PC-3 (cell line): ENCODE results near the gene PCMT1. TPM values are rescaled to one million over a fixed set of nuclear protein-coding genes. Genes with fewer than 3 reads are reported as not detected.
A peak's percentile ranks its signal among the peaks of the same experiment; 100 is the strongest.

Experiments used
- ATAC-seq: fragments of 200-7000 bp; cut with Tn5 transposase; 2 replicates; pipeline ENCODE4 v1.9.1; 2020; ENCODE audit warnings: mild to moderate bottlenecking, moderate library complexity
- BruUV-seq: library from RNA; stranded (reverse); fragments of 400-500 nt; replicated peaks from 2 replicates; lab custom pipeline; 2021; lab: Mats Ljungman, UMichigan
- CTCF ChIA-PET: fragments of 300-600 bp; sonication (Branson Sonifier 250); formaldehyde crosslinking; loops from one replicate; lab custom pipeline; 2022; ENCODE audit warnings: antibody characterized with exemption; lab: Charles Lee
- POLR2A ChIA-PET: fragments of 300-600 bp; sonication (Branson Sonifier 250); formaldehyde crosslinking; loops from one replicate; lab custom pipeline; 2022; ENCODE audit warnings: antibody characterized with exemption; ENCODE audit not compliant: unreplicated experiment; lab: Charles Lee
- DNase-seq: peaks from one replicate; pipeline ENCODE4 v3.0.0-alpha.2; 2015
- H2AFZ ChIP-seq: fragments of 300-600 bp; sonication (generic); 2 replicates; pipeline ENCODE4 v1.6.0; 2016; ENCODE audit warnings: antibody characterized with exemption, low read length
- H3F3A ChIP-seq: fragments of 300-600 bp; sonication (generic); one replicate; pipeline ENCODE4 v1.6.0; 2017; ENCODE audit warnings: antibody characterized with exemption, low read length, control low read depth, mild to moderate bottlenecking; ENCODE audit not compliant: unreplicated experiment
- H3K27ac ChIP-seq: fragments of 300-600 bp; sonication (generic); 2 replicates; pipeline ENCODE4 v1.5.1; 2016; ENCODE audit warnings: mild to moderate bottlenecking, low read length
- H3K27me3 ChIP-seq: fragments of 300-600 bp; sonication (generic); 2 replicates; pipeline ENCODE4 v1.6.1; 2016; ENCODE audit warnings: low read length, mixed read lengths
- H3K36me3 ChIP-seq: fragments of 300-600 bp; sonication (generic); 2 replicates; pipeline ENCODE4 v1.6.1; 2016; ENCODE audit warnings: low read depth, mixed run types, low read length, mixed read lengths
- H3K4me1 ChIP-seq: fragments of 300-600 bp; sonication (generic); 2 replicates; pipeline ENCODE4 v1.5.1; 2016; ENCODE audit warnings: low read length; ENCODE audit not compliant: insufficient read depth
- H3K4me2 ChIP-seq: fragments of 300-600 bp; sonication (generic); 2 replicates; pipeline ENCODE4 v1.6.0; 2016; ENCODE audit warnings: low read length
- H3K4me3 ChIP-seq: fragments of 300-600 bp; sonication (generic); 2 replicates; pipeline ENCODE4 v1.5.1; 2016; ENCODE audit warnings: mild to moderate bottlenecking, low read length, mixed read lengths
- H3K79me2 ChIP-seq: fragments of 300-600 bp; sonication (generic); 2 replicates; pipeline ENCODE4 v1.6.1; 2017; ENCODE audit warnings: low read length, mixed read lengths
- H3K9ac ChIP-seq: fragments of 300-600 bp; sonication (generic); 2 replicates; pipeline ENCODE4 v1.6.0; 2016; ENCODE audit warnings: mild to moderate bottlenecking, low read length
- H3K9me2 ChIP-seq: fragments of 300-600 bp; sonication (generic); replicated peaks from 2 replicates; pipeline ENCODE4 v1.6.1; 2016; ENCODE audit warnings: mixed run types, low read length, mixed read lengths
- H3K9me3 ChIP-seq: fragments of 300-600 bp; sonication (generic); 2 replicates; pipeline ENCODE4 v1.6.1; 2016; ENCODE audit warnings: low read length, mixed read lengths
- H4K20me1 ChIP-seq: fragments of 300-600 bp; sonication (generic); 2 replicates; pipeline ENCODE4 v1.6.1; 2016; ENCODE audit warnings: low read length, mixed read lengths
- CTCF ChIP-seq: fragments of 300-600 bp; sonication (generic); conservative IDR thresholded peaks from 2 replicates; pipeline ENCODE4 v1.5.1; 2017; ENCODE audit warnings: antibody characterized with exemption, low read depth, mild to moderate bottlenecking, low read length
- EZH2 ChIP-seq: fragments of 300-600 bp; sonication (generic); IDR thresholded peaks from one replicate; pipeline ENCODE4 v1.6.1; 2017; ENCODE audit warnings: antibody characterized with exemption, mild to moderate bottlenecking, low read length; ENCODE audit not compliant: unreplicated experiment
- EZH2phosphoT487 ChIP-seq: fragments of 300-600 bp; sonication (generic); IDR thresholded peaks from 2 replicates; pipeline ENCODE4 v1.6.1; 2018; ENCODE audit warnings: mild to moderate bottlenecking, antibody characterized with exemption, low read length, borderline replicate concordance
- intact Hi-C: fragments of 100-400 bp; cut with micrococcal nuclease; formaldehyde crosslinking; loops from 2 replicates; pipeline ENCODE4 v1.9.0; 2023
- total RNA-seq: library from RNA; depleted of rRNA; stranded (reverse); fragments of >200 nt; gene quantifications from 2 replicates; pipeline ENCODE4 v1.2.3, GENCODE V29; 2014

The PCMT1 gene
- total RNA-seq, 1 experiment from 2014 or later = 122 TPM

- intact Hi-C loops = no loop called here
- H3K27ac ChIP-seq = no peak overlapping the region
- H3K9me2 ChIP-seq = no peaks in the 10 kb centered on the region
- H3K4me2 ChIP-seq = no peak overlapping the region
- no peaks in the 10 kb centered on the region for H3K27me3 ChIP-seq
- TF ChIP-seq EZH2phosphoT487 (no peak), EZH2 (no peak), CTCF (no peak)
- H3K4me1 ChIP-seq = no peaks in the 10 kb centered on the region
- ATAC-seq = no peak
- H3K9me3 ChIP-seq = no peaks in the 10 kb centered on the region
- H3K79me2 ChIP-seq = peaks cover 63% of the 10 kb centered on the region
- ChIA-PET CTCF (no interaction called here), POLR2A (no interaction called here)
- DNase-seq = no peak
- H2AFZ ChIP-seq = no peak overlapping the region
- H3K4me3 ChIP-seq = no peak overlapping the region
- no peak overlapping the region for H3K9ac ChIP-seq
- no peaks in the 10 kb centered on the region for H3F3A ChIP-seq
- 0 out of 2 replicates have a peak, but pooled peaks cover 4% of the 10 kb centered on the region for H4K20me1 ChIP-seq
- no TSS peak for BruUV-seq
- peaks cover 7% of the 10 kb centered on the region for H3K36me3 ChIP-seq
Measured at GRCh38 chr6:149761438-149761837, 11.9 kb downstream of the PCMT1 start.

- H3K9me2 ChIP-seq = no peaks in the 10 kb centered on the region
- H2AFZ ChIP-seq = no peak overlapping the region
- DNase-seq = no peak
- H3K4me3 ChIP-seq = no peak overlapping the region
- H3K9ac ChIP-seq = no peak overlapping the region
- 0 out of 2 replicates have a peak, but pooled peaks cover 4% of the 10 kb centered on the region for H4K20me1 ChIP-seq
- H3K4me1 ChIP-seq = peaks cover 6% of the 10 kb centered on the region; the same call in 1 of the 2 replicates
- H3K4me2 ChIP-seq = no peak overlapping the region
- CTCF ChIA-PET = no interaction called here
- H3K79me2 ChIP-seq = peaks cover 63% of the 10 kb centered on the region
- H3K27ac ChIP-seq = no peak overlapping the region
- BruUV-seq = no TSS peak
- POLR2A ChIA-PET = no interaction called here
- TF ChIP-seq CTCF (no peak), EZH2 (no peak), EZH2phosphoT487 (no peak)
- H3K36me3 ChIP-seq = peaks cover 10% of the 10 kb centered on the region
- H3F3A ChIP-seq = no peaks in the 10 kb centered on the region
- H3K27me3 ChIP-seq = no peaks in the 10 kb centered on the region
- ATAC-seq = no peak
- H3K9me3 ChIP-seq = no peaks in the 10 kb centered on the region
- intact Hi-C loops = no loop called here
Measured at GRCh38 chr6:149763866-149764265, 14.3 kb downstream of the PCMT1 start.

GRCh38 chr6:149766156-149766769 is 16.7 kb downstream of the PCMT1 start:
- Histone ChIP-seq H3K9me3 (no peaks in the 10 kb centered on the region), H3K79me2 (peaks cover 61% of the 10 kb centered on the region), H3K27me3 (no peaks in the 10 kb centered on the region), H2AFZ (no peak overlapping the region), H3F3A (no peaks in the 10 kb centered on the region), H3K4me1 (peaks cover 6% of the 10 kb centered on the region; the same call in 1 of the 2 replicates), H3K9me2 (no peaks in the 10 kb centered on the region), H3K9ac (no peak overlapping the region), H4K20me1 (0 out of 2 replicates have a peak, but pooled peaks cover 4% of the 10 kb centered on the region), H3K27ac (no peak overlapping the region), H3K4me3 (no peak overlapping the region), H3K4me2 (no peak overlapping the region), H3K36me3 (peaks cover 10% of the 10 kb centered on the region)
- ChIA-PET CTCF (no interaction called here), POLR2A (no interaction called here)
- DNase-seq = peak; percentile 51
- BruUV-seq = no TSS peak
- intact Hi-C loops = no loop called here
- TF ChIP-seq EZH2phosphoT487 (no peak), CTCF (no peak), EZH2 (no peak)
- ATAC-seq = no peak
